CD4-positive, alpha-beta T cell treated with Interleukin-2 at 100 ng/mL for 4 hours (primary cell): ENCODE data around the gene TSPEAR.
A peak's percentile ranks its signal among the peaks of the same experiment; 100 is the strongest.
"Not testable (repeated sequence)": the region's sequence is repeated elsewhere in the genome, so short reads cannot be mapped to it uniquely, and the experiment has no call there.

Experiments
- DNase-seq: peaks from one replicate; pipeline ENCODE4 v3.0.0-alpha.2; 2020; ENCODE audit warnings: low spot score

Gene TSPEAR

GRCh38 chr21:44684077-44684476 lies 27.3 kb downstream of the TSPEAR start:
- no peak for DNase-seq

- DNase-seq = no peak
These were observed 28.7 kb downstream of the TSPEAR start for GRCh38 chr21:44682580-44683151.

- no peak for DNase-seq
These were observed 29.4 kb downstream of the TSPEAR start, which contains the start of gene KRTAP12-1 for GRCh38 chr21:44681861-44682579. KRTAP12-1 (minus strand) TSS chr21:44682163; CDS start chr21:44682123, 40 bp downstream.

GRCh38 chr21:44681152-44681551 lies 30.2 kb downstream of the TSPEAR start:
- DNase-seq = no peak

GRCh38 chr21:44677881-44678280 lies 33.5 kb downstream of the TSPEAR start:
- DNase-seq = no peak

GRCh38 chr21:44671911-44672310 lies 39.5 kb downstream of the TSPEAR start:
- DNase-seq = no peak

- no peak for DNase-seq
These were observed 40.5 kb downstream of the TSPEAR start for GRCh38 chr21:44670642-44671432.

GRCh38 chr21:44667612-44668011 lies 43.8 kb downstream of the TSPEAR start:
- no peak for DNase-seq

- no peak for DNase-seq
These were observed 44.7 kb downstream of the TSPEAR start, which contains the start of gene KRTAP12-2 for GRCh38 chr21:44666401-44667320. KRTAP12-2 (minus strand) TSS chr21:44666927; CDS start chr21:44666886, 41 bp downstream.

GRCh38 chr21:44664691-44665090 lies 46.7 kb downstream of the TSPEAR start:
- no peak for DNase-seq

- DNase-seq = not testable (repeated sequence)
These were observed 49.8 kb downstream of the TSPEAR start for GRCh38 chr21:44661567-44661966.

- DNase-seq = peak; percentile 26
These were observed 52.3 kb downstream of the TSPEAR start for GRCh38 chr21:44658913-44659595.

- no peak for DNase-seq
These were observed 52.8 kb downstream of the TSPEAR start for GRCh38 chr21:44658541-44658910.

GRCh38 chr21:44657635-44658540 lies 53.5 kb downstream of the TSPEAR start, which contains the start of gene KRTAP12-3:
KRTAP12-3 (plus strand) TSS chr21:44657932; CDS start chr21:44657980, 48 bp downstream.
- peak; percentile 58 for DNase-seq

GRCh38 chr21:44656868-44657267 lies 54.5 kb downstream of the TSPEAR start:
- DNase-seq = no peak

GRCh38 chr21:44654576-44655175 lies 56.7 kb downstream of the TSPEAR start, which contains the start of gene KRTAP12-4:
KRTAP12-4 (minus strand) TSS chr21:44654659; CDS start chr21:44654614, 45 bp downstream.
- peak; percentile 3 for DNase-seq

GRCh38 chr21:44653656-44654575 lies 57.5 kb downstream of the TSPEAR start:
- DNase-seq = peak; percentile 43

GRCh38 chr21:44653123-44653522 lies 58.2 kb downstream of the TSPEAR start:
- no peak for DNase-seq
